Prostate gland (tissue), 2 donors: ENCODE data around the gene PCDH17. TPM values are rescaled to one million over a fixed set of nuclear protein-coding genes. Genes with fewer than 3 reads are reported as not detected.

ENCODE experiments used
- DNase-seq: peaks from one replicate; pipeline ENCODE4 v3.0.0-alpha.2; 2019; ENCODE audit warnings: low spot score
- H3K27ac ChIP-seq, 2 donors: fragments of 200-600 bp; sonication (generic); 2 replicates each; pipeline ENCODE4 v1.5.1; 2017 to 2019
- H3K27me3 ChIP-seq: fragments of 200-600 bp; sonication (generic); replicated peaks from 2 replicates; pipeline ENCODE4 v1.5.1; 2019; ENCODE audit not compliant: insufficient read depth
- H3K36me3 ChIP-seq, 2 donors: fragments of 200-600 bp; sonication (generic); 1 replicate in 1 of 2; 2 replicates in 1 of 2; pipeline versions ENCODE4 v1.5.1 to v1.8.1; 2017 to 2019
- H3K4me1 ChIP-seq: fragments of 200-600 bp; sonication (generic); replicated peaks from 2 replicates; pipeline ENCODE4 v1.5.1; 2019
- H3K4me3 ChIP-seq, 2 donors: fragments of 200-600 bp; sonication (generic); 2 replicates each; pipeline ENCODE4 v1.5.1; 2017 to 2019
- H3K9me3 ChIP-seq: fragments of 200-600 bp; sonication (generic); 2 replicates; pipeline ENCODE4 v1.5.1; 2017
- CTCF ChIP-seq, 4 experiments: fragments of 200-600 bp in 2 of 4; fragments of 450-650 bp in 2 of 4; sonication (generic) in 2 of 4; IDR thresholded peaks; 1 replicate in 3 of 4; 2 replicates in 1 of 4; pipeline ENCODE4 v1.5.1; 2016 to 2019; ENCODE audit warnings: antibody characterized with exemption in 4 of 4, mild to moderate bottlenecking in 2 of 4, moderate library complexity in 2 of 4
- POLR2A ChIP-seq: fragments of 450-650 bp; IDR thresholded peaks from one replicate; pipeline ENCODE4 v1.6.1; 2016; ENCODE audit warnings: antibody characterized with exemption, mild to moderate bottlenecking
- POLR2AphosphoS5 ChIP-seq: sonication (generic); formaldehyde crosslinking; IDR thresholded peaks from one replicate; pipeline ENCODE4 v1.6.1; 2017; ENCODE audit warnings: antibody characterized with exemption
- WGBS: methylation state at CpG from one replicate; pipeline ENCODE4 v1.1.5; 2018; 5-methylcytosine and 5-hydroxymethylcytosine counted together
- intact Hi-C: fragments of 100-400 bp; cut with DNase I; formaldehyde crosslinking; loops from one replicate; pipeline ENCODE4 v1.14.2; 2022
- total RNA-seq, 2 donors: library from RNA; depleted of rRNA; stranded (reverse); fragments of >200 nt; gene quantifications; one replicate each; pipeline ENCODE4 v1.1.0, GENCODE V29; 2016

The PCDH17 gene
- total RNA-seq, 2 donors from 2014 or later = 2.5 to 13.7 TPM

- DNase-seq = no peak
- H3K27ac ChIP-seq = no peak overlapping the region
- 29% methylated on average over 2 of the region's 2 CpGs for WGBS
- no peaks in the 10 kb centered on the region for H3K9me3 ChIP-seq
- H3K36me3 ChIP-seq = no peaks in the 10 kb centered on the region
- intact Hi-C loops = no loop called here
- no peak overlapping the region for H3K4me3 ChIP-seq
- no peaks in the 10 kb centered on the region for H3K27me3 ChIP-seq
- TF ChIP-seq CTCF (IDR thresholded peaks at IDR 0.05) (no peak), POLR2AphosphoS5 (no peak)
- H3K4me1 ChIP-seq = no peaks in the 10 kb centered on the region
Observed at GRCh38 chr13:57740719-57741118, 109.2 kb downstream of the PCDH17 start.

GRCh38 chr13:57748096-57748495, 116.6 kb downstream of the PCDH17 start:
- no peaks in the 10 kb centered on the region for H3K36me3 ChIP-seq
- 80% methylated on average over 3 of the region's 3 CpGs for WGBS
- DNase-seq = no peak

GRCh38 chr13:57760951-57761350, 129.4 kb downstream of the PCDH17 start:
- TF ChIP-seq POLR2A (no peak), POLR2AphosphoS5 (no peak), CTCF (IDR thresholded peaks at IDR 0.05) (no peak)
- Histone ChIP-seq H3K36me3 (no peaks in the 10 kb centered on the region), H3K27ac (no peak overlapping the region), H3K9me3 (no peaks in the 10 kb centered on the region), H3K27me3 (no peaks in the 10 kb centered on the region), H3K4me3 (no peak overlapping the region), H3K4me1 (no peaks in the 10 kb centered on the region)
- intact Hi-C loops = no loop called here
- no peak for DNase-seq
- 75% methylated on average over 2 of the region's 2 CpGs for WGBS

More at GRCh38 chr13:57748096-57748495, 116.6 kb downstream of the PCDH17 start:
- intact Hi-C loops = no loop called here
- no peaks in the 10 kb centered on the region for H3K4me1 ChIP-seq
- no peak for TF ChIP-seq CTCF (IDR thresholded peaks at IDR 0.05)
- no peak for TF ChIP-seq POLR2AphosphoS5
- no peaks in the 10 kb centered on the region for H3K27me3 ChIP-seq
- H3K27ac ChIP-seq = no peak overlapping the region
- no peaks in the 10 kb centered on the region for H3K9me3 ChIP-seq
- H3K4me3 ChIP-seq = no peak overlapping the region

- TF ChIP-seq CTCF (IDR thresholded peaks at IDR 0.05) (no peak), POLR2AphosphoS5 (no peak), POLR2A (no peak)
- Histone ChIP-seq H3K27me3 (no peaks in the 10 kb centered on the region), H3K4me1 (no peaks in the 10 kb centered on the region), H3K36me3 (no peaks in the 10 kb centered on the region), H3K4me3 (no peak overlapping the region), H3K27ac (no peak overlapping the region), H3K9me3 (no peaks in the 10 kb centered on the region)
- WGBS = 92% methylated on average over 1 of the region's 1 CpG
- DNase-seq = no peak
- intact Hi-C loops = no loop called here
Observed at GRCh38 chr13:57763689-57764088, 132.1 kb downstream of the PCDH17 start.
